PFSK-1 (cell line): ENCODE results near the gene SEC14L3.

Experiments used
- POLR2AphosphoS5 ChIP-seq: IDR thresholded peaks from 2 replicates; pipeline ENCODE4 v1.6.1; 2012; ENCODE audit warnings: low read depth, mild to moderate bottlenecking, control low read depth, low read length, moderate library complexity
- SIN3A ChIP-seq: IDR thresholded peaks from 2 replicates; pipeline ENCODE4 v1.6.1; 2012; ENCODE audit warnings: mild to moderate bottlenecking, low read length, moderate library complexity, borderline replicate concordance; ENCODE audit not compliant: insufficient read depth
- TF ChIP-seq, protein P1 (sequence below), 2 experiments: IDR thresholded peaks; 2 replicates each; pipeline versions ENCODE4 v1.6.1 to v1.8.0; 2011 to 2012; ENCODE audit warnings: low read depth in 2 of 2, low read length in 2 of 2, control low read depth in 1 of 2, inconsistent platforms in 1 of 2, mild to moderate bottlenecking in 1 of 2, moderate library complexity in 1 of 2; ENCODE audit not compliant: insufficient read depth in 1 of 2

DNA sequence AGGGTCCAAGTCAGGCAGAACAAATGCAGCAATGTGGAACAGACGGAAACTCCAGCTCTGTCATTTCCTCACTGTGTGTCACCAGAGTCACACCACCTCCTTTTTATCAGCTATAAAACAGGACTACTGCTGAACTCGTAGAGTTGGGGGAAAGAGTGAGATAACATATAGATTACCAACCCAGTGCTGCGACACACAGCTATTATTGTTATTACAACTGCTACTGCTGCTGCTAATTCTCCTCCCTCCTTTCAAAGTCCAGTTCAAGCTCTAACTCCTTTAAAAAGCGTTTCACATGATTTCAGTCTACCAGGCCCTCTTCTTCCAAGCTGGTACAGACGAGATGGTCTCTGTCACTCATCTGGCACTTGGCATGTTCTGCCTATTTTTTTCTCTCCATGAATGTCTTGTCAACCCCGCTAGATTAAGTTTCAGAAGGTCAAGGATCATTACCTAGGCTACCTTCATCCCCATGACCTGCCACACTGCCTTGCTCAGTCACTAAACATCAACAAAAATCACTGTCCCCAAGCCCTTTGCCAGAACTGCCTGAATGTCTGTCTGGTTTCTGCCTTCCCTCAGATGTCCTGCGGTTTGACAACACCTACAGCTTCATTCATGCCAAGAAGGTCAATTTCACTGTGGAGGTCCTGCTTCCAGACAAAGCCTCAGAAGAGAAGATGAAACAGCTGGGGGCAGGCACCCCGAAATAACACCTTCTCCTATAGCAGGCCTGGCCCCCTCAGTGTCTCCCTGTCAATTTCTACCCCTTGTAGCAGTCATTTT, 49.9 kb downstream of the SEC14L3 start:
- TF ChIP-seq, protein P1, sequence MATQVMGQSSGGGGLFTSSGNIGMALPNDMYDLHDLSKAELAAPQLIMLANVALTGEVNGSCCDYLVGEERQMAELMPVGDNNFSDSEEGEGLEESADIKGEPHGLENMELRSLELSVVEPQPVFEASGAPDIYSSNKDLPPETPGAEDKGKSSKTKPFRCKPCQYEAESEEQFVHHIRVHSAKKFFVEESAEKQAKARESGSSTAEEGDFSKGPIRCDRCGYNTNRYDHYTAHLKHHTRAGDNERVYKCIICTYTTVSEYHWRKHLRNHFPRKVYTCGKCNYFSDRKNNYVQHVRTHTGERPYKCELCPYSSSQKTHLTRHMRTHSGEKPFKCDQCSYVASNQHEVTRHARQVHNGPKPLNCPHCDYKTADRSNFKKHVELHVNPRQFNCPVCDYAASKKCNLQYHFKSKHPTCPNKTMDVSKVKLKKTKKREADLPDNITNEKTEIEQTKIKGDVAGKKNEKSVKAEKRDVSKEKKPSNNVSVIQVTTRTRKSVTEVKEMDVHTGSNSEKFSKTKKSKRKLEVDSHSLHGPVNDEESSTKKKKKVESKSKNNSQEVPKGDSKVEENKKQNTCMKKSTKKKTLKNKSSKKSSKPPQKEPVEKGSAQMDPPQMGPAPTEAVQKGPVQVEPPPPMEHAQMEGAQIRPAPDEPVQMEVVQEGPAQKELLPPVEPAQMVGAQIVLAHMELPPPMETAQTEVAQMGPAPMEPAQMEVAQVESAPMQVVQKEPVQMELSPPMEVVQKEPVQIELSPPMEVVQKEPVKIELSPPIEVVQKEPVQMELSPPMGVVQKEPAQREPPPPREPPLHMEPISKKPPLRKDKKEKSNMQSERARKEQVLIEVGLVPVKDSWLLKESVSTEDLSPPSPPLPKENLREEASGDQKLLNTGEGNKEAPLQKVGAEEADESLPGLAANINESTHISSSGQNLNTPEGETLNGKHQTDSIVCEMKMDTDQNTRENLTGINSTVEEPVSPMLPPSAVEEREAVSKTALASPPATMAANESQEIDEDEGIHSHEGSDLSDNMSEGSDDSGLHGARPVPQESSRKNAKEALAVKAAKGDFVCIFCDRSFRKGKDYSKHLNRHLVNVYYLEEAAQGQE (IDR thresholded peaks at IDR 0.05; ENCODE audit: insufficient read depth in 1 of 2, low read depth in 2 of 2, low read length in 2 of 2): no peak
- TF ChIP-seq SIN3A: no peak
- TF ChIP-seq POLR2AphosphoS5: no peak
